CD4-positive, alpha-beta T cell treated with Interleukin-6 at 100 ng/mL for 8 hours (primary cell): ENCODE data around the gene KRT40.

Source experiments
- DNase-seq: peaks from one replicate; pipeline ENCODE4 v3.0.0-alpha.2; 2020; ENCODE audit warnings: mixed read lengths, low spot score

Gene KRT40

GRCh38 chr17:40996829-40997228 lies 12.7 kb upstream of the KRT40 start:
- DNase-seq = no peak

GRCh38 chr17:40995116-40995515 lies 11.0 kb upstream of the KRT40 start:
- DNase-seq = no peak

- DNase-seq = no peak
Measured at GRCh38 chr17:40993839-40994238, 9.7 kb upstream of the KRT40 start, which contains the start of gene KRTAP3-3. KRTAP3-3 (minus strand) TSS chr17:40994164; CDS start chr17:40994097, 67 bp downstream.

GRCh38 chr17:40993084-40993483 lies 9.0 kb upstream of the KRT40 start:
- DNase-seq = no peak

- no peak for DNase-seq
Measured at GRCh38 chr17:40992666-40993065, 8.5 kb upstream of the KRT40 start.

- no peak for DNase-seq
Measured at GRCh38 chr17:40986920-40987319, 2.8 kb upstream of the KRT40 start.

- DNase-seq = no peak
Measured at GRCh38 chr17:40981115-40981514, 3.0 kb downstream of the KRT40 start.

- DNase-seq = no peak
Measured at GRCh38 chr17:40980596-40980995, 3.5 kb downstream of the KRT40 start.

GRCh38 chr17:40980117-40980516 lies 4.0 kb downstream of the KRT40 start:
- no peak for DNase-seq

- no peak for DNase-seq
Measured at GRCh38 chr17:40978575-40979151, 5.5 kb downstream of the KRT40 start.

GRCh38 chr17:40975516-40975915 lies 8.6 kb downstream of the KRT40 start:
- DNase-seq = no peak

GRCh38 chr17:40974366-40974765 lies 9.8 kb downstream of the KRT40 start:
- DNase-seq = no peak

GRCh38 chr17:40967582-40967981 lies 16.5 kb downstream of the KRT40 start:
- DNase-seq = no peak

- no peak for DNase-seq
Measured at GRCh38 chr17:40966848-40967247, 17.3 kb downstream of the KRT40 start, which contains the start of gene KRT39. KRT39 (minus strand) TSS chr17:40966948; CDS start chr17:40966856, 92 bp downstream.

GRCh38 chr17:40963838-40964237 lies 20.3 kb downstream of the KRT40 start:
- DNase-seq = no peak

- no peak for DNase-seq
Measured at GRCh38 chr17:40962059-40962561, 22.0 kb downstream of the KRT40 start.

- DNase-seq = no peak
Measured at GRCh38 chr17:40961591-40961990, 22.5 kb downstream of the KRT40 start.

- DNase-seq = no peak
Measured at GRCh38 chr17:40960144-40960543, 24.0 kb downstream of the KRT40 start.

- no peak for DNase-seq
Measured at GRCh38 chr17:40958086-40958953, 25.8 kb downstream of the KRT40 start.

GRCh38 chr17:40956401-40957254 lies 27.5 kb downstream of the KRT40 start:
- no peak for DNase-seq

- no peak for DNase-seq
Measured at GRCh38 chr17:40953881-40954280, 30.2 kb downstream of the KRT40 start.

GRCh38 chr17:40952661-40953060 lies 31.5 kb downstream of the KRT40 start:
- no peak for DNase-seq
